C1 segment of cervical spinal cord (tissue), 14 donors: Measurements from ENCODE around the gene CIPC.
A peak's percentile ranks its signal among the peaks of the same experiment; 100 is the strongest.

Experiments
- DNase-seq, 14 donors: peaks; one replicate each; lab custom pipeline; 2025; lab: John Stamatoyannopoulos, UW

CIPC gene

DNA sequence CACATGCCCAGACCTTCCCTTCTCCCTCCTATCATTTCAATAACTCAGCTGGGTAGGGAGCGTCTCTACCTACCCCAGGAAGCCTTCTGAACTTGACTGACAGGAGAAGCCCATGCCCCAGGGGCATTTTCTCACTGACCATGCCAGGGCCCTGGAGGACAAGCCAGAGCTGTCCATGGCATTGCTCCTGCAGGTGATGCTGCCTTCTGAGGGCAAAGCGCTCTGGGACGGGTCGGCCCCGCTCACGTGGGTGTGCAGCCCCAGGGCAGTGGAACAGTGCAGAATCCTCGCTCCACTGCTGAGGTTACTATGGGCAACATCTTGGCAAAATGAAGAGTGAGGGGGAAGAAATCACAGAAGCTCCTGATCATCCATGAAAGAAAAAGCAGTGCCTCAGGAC is 28.5 kb upstream of the CIPC start:
- peak in 1 of 14 donors; percentile 21 for DNase-seq

DNA sequence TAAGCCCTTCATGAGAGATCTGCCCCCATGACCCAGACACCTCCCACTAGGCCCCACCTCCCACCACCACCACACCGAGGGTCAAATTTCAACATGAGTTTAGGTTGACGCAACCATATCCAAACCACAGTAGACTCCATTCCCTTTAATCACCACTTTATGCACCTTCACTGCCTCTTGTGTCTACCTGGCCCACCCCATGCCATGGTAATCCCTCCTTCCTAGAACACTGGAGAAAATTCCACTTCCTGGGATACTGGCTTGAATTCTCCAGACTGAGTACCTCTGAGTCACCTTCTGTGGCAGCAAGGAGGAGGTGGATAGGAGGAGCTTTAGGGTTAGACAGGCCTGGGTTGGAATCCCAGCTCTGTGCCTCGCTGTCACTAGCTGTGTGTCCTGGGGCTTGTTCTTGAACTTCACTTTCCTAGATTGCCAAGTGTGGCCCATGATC is 26.1 kb upstream of the CIPC start:
- no peak for DNase-seq

DNA sequence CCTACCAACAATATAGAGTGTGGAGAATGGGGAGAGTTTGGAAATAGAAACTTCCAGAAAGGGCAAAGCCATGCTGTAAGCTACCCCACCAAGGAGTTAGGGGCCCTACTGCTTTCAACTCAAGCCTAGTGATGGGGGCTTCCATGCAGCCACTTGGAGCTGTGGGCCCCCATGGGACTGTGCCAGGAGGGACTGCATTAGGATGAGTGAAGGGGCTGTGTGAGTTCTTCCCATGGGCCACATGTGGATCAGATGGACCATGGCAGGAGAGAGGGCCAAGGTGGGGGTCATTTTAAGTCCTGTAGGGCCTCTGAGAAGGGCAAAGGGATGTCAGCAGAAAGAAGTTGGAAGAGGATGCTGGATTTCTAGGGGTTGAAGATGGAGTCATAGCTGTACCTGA is 23.1 kb upstream of the CIPC start:
- no peak for DNase-seq

DNA sequence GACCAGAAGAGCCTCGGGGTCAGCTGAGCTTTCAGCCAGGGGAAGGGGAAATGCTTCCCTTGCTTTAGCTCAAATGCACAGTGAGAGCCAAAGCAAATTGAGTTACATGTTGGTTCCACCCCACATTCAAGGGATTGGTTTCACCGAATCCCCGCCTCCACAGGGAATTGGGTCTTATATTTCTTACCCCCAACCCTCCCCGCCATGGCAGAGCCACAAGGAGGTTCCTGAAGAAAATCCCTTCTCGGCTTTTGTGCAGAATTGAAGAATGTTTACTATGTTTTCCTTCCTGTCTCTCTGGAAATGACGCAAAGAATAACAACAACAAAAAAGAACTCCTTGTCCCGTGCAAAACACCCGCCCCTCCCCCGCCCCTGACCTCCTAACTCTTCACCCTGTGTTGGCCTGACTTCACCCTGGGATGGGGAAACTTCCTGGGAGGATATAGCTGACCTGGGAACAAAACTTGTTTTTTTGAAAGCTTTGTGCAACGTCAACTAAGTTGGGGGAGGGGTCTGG is 21.9 kb upstream of the CIPC start:
- no peak for DNase-seq

DNA sequence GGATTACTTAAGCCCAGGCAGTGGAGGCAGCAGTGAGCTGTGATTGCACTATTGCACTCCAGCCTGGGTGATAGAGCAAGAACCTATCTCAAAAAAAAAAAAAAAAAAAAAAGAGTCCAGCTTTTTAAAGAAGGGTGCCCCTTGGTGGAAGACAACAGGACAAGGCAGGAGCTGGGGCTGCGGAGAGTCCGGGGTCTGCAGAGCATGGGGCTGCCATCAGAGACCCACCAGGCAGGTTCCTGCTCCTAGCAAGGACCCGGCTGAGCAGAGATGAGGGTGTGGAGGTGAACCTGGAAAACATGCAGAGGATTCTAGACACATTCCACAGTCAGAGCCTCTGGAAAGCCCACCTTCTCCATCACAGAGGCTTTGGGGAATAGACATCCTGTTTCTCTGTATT is 21.0 kb upstream of the CIPC start:
- no peak for DNase-seq

DNA sequence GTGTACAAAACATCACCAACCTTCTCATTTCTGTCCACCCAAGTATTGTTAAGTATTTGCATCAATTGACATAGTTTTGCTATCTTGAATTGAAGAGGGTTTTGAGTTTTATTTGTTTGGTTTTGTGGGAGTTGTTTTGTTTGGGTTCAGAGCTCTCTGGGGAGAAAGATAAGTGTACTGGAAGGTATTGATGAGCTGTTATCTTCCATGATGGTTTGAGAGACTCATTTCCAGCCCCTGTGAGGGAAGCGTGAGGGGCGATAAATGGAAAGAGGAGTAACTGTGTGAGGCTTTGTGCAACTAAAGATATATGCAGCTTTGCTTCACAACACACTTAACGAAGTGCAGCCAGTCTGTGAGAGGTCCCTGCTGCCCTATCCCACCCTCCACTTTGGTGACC is 15.7 kb upstream of the CIPC start:
- DNase-seq, result no peak

DNA sequence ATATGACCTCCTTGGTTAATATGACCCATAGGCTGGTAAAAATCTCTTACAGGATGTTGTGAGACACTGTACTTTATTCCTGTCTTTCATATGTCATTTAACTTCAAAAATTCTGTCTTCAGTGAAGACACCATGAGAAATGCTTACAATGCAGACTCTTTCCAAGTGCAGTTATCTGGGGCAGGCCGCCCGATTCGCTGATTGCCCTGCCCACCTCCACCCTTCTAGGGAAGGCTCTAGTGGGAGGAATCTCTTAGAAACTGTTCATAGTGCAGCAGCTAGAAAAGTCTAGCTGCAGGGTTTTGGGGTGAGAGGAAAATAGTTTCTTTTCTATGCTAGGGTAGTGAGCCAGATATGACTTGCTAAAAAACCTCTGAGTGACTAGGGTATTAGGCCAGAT is 15.0 kb upstream of the CIPC start:
- no peak for DNase-seq

DNA sequence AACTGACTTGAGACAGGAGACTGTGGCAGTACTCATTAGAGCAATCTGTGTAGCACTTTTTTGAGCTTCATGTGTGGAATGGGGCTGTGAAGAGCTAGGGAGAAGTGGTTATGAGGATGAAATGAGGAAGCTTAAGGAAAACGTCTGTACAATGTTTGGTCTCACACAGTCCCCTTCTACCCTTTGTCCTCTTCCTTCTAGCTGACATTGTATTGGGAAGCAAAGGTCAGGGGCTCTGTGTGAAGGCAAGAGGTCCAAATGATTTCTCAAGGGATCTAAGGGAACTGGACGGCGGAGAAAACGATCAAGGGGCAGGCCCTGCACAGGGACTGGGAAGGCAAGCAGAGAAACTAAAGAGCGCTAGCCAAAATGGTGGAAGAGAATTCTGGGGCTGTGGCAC is 13.1 kb upstream of the CIPC start:
- DNase-seq, result no peak

DNA sequence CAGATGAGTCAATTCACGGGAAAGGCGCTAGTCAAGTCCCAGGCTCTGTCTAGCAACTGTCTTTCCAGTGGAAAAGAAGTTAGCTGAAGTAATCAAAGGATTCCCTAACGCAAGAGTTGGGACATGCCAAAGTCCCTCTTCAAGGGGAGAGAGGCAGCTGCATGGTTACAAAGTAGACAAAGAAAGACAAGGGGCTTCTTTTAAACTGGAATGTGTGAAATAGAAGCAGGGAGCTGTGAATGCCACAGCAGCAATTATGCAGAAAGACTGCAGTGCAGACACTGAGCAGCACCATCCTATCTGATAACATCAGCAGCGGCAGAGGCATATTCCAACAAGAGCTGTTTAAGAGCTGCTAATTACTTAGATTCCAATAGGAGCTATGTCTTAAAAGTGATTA is 12.5 kb upstream of the CIPC start:
- DNase-seq, result no peak

DNA sequence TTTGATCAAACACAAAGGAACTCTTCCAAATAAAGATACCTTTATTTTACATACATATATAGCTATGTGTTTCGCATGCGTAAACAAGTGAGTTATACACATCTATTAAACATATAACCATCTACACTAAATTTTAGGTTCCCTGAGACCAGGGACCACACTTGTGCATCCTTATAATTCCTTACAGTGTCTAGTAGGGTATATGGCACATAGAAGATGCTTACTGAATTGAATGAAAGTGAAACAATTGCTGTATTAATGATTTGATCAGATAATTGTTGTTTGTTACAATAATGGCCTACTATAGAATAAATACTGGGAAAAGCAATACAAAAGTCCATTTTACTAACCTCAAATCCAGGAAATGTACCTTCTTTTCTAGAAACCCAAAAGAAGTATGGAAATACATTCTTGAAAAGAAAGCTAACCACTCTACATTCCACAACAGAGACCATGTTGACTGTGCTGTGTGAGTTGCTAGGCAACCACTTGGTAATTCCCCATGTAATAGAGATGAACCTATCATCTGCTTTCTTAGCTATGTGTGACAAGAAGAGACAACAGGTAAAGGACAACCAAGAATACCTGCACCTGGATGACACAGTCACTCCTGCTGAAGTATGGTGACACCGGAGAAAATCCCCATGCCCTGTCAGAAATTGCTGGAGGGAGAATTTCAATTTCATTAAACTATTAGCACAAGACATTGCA is 11.9 kb upstream of the CIPC start:
- no peak for DNase-seq

DNA sequence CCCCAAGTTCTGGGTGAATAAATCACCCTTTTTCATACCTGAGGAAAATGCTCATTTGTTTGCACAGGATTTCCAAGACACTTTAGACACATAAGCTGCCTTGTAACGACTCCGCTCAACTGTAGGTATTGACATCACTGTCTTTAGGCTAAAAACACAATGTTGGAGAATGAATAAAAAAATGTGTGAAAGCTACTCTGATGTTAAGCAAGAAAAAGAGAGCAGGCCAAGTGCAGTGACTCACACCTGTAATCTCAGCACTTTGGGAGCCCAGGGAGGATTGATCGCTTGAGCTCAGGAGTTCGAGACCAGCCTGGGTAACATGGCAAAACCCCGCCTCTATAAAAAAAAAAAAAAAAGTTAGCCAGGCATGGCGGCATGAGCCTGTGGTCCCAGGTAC is 11.1 kb upstream of the CIPC start:
- DNase-seq, result no peak

DNA sequence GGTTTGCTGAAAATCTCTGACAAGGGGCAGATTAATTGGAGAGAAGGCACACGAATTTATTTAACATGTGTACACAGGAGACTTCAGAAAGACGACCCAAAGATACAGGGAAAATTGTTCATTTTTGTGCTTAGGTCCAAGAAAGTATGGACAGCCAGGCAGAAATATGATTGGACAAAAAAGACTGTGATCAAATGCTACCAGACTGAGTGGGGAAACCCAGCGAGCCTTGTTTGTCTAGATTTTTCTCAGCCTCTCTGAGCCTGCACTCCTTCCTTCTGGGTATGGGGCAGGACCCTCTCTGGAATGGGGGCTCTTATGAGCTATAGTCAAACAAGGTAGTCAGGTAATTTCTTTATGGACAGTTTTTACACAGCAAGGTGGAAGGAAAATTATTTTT is 10.4 kb upstream of the CIPC start:
- DNase-seq, result no peak

DNA sequence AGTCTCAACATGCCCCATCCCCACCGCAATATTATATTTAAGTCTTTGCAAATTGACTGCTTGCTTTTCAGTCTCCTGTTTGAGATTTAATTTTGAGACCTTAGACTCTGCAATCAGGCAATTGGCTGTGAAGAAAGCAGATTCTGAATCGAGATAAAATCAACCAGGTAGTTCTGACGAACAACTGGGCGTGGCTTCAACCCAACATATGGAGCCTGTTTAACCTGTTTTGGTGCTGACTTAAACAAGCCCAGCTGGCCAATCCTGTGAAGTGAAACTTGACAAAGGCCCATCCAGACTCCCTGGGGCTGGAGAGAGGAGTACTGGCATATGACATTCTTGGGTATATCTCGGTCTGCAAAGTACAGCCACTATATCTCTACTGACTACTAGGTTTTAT is 9.8 kb upstream of the CIPC start:
- DNase-seq, result no peak

DNA sequence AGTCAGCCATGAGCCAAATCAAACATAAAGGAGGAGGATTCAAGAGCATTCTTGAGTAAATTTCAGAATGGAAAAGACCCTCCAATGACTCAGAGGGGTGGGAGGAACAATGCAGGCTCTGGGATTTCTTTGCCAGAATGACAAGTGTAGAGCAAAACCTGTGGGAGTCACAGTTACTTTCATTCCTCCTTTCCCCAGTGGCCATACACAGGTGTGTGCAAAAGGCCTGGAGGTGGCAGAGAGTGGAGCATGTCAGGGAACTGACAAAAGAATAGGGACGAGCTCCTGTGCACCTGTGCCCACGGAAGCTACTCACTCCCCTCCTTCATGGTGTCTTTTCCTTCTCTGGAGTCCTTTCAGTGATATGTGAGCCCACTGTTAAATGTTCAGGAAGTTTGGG is 9.4 kb upstream of the CIPC start:
- DNase-seq, result no peak

DNA sequence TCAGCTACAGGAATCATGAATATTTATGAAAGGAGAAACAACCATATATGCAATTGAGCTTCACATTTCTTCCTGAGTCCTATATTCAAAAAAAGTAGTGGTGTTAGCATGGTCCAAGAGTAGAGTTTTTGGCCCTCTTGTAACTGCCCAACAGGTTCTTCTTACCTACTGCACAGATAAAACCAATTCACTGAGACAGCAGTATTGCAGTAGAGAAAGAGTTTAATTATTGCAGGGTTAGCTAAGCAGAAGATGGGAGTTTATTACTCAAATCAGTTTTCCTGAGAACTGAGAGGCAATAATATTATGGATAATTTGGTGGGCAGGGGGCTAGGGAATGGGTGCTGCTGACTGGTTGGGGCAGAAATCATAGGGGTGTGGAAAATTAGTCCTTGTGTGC is 6.5 kb upstream of the CIPC start:
- DNase-seq, result no peak

DNA sequence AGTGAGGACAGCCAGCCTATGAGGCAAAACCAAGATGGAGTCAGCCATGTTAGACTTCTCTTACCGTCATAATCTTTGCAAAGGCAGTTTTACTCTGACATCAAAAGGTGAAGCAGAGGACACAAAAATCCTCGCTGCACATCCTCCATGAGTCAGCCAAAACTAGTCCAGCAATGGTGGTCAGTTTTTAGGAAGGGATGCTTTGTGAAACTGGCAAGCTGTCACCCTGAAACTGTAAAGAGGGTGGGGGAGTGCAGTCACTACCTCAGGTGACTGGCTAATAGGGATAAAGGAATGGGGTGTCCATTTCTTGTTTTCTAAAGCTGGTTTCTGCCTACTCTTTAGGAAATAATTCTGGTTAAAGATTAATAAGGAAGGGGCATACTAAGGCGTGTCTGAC is 5.4 kb upstream of the CIPC start:
- no peak for DNase-seq

DNA sequence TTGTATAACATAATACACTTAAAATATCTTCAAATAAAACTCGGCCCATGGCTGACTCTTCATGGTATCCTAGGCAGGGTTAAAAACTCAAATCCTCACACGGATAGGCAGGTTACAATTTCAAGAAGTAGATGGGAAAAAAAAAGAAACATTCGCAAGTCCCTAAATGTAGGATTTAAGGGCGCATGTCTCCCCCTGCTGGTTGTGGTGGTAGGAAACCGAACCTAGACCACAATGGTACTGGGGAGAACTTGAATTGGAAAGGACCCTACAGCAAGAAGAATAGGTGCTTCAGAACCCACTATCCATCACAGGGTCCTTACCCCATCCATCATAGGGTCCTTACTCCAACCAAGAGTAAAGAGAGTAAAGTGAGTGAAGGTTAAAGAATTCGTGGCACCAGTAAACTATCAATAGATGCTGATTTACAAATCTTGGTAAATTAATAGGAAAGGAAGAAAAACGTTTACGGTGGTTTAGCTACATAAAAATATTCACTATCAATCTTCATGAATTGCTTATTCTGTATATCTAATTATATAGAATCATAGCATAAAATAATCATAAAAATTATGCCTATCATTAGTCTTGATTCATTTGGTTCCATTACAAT is 3.3 kb upstream of the CIPC start:
- peak in 8 of 14 donors; percentile 11 to 58 (median 42) for DNase-seq

DNA sequence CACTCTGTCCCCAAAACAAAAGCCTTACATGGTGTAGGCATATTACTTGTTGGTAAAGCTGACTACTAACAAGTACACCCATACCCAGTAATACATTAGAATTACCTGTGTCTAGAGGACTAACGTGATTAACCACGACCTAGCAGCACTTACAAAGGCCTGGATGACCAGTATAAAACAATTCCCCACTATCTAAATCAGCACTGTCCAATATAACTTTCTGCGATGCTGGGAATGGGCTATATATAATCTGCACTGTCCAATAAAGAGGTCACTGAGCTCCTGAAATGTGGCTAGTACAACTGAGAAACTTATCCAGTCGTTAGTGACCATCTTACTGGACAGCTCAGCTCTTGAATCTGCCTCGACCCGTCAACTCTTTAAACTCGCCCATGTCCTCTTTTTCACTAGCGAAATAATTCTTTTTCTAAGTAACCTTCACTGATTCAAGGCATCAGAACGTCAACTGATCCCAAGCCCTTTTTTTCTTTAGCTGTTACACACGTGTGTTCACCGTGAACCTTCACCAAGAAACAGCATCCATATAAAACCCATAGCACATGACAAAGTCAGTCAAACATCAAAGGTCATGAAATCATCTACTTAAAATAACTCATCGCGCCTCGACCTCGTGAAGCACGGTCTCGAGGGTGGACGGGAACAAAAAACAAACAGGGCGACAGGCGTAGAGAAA is 905 bp upstream of the CIPC start:
- peak in 1 of 14 donors; percentile 84 for DNase-seq

DNA sequence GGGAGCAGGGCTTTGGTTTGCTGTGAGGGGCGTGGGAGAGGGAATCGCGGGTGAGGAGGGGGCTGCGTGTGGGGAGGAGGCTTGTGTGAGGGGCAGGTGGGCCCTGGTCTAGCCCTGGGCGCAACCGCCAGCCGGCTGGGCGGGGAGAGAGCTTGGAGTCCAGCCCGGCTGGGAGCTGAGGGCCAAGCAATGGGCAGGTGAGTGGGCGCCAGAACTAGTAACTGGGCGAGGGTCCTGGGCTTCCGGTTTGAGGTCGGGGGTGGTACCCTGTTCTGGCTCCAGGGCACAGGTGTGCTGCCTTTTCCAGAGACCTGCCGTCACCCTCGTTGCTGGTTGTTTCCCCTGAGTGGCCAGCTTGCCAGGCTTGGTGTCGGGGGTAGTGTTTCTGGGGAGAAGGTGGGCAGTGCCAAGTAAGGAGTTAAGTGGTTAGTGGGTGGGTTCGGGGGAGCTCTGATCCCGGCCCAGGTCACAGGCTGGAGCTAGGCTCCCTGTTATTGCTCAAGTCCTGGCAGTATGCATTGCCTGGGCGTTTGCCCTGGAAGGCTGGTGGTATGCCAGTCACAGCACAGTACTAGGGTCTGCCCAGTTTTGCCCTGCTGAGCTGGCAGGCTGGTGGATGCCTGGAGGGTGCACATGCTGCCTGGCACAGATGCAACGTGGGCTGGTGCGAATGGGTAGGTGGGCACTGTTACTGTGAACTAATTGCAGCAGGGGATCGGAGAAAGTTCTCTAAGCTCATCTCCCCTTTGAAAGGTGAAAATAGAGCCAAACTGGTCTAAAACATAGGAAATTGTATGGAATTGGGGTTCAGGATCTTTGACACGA is 683 bp downstream of the CIPC start:
- peak in 13 of 14 donors; percentile 30 to 96 (median 78) for DNase-seq

DNA sequence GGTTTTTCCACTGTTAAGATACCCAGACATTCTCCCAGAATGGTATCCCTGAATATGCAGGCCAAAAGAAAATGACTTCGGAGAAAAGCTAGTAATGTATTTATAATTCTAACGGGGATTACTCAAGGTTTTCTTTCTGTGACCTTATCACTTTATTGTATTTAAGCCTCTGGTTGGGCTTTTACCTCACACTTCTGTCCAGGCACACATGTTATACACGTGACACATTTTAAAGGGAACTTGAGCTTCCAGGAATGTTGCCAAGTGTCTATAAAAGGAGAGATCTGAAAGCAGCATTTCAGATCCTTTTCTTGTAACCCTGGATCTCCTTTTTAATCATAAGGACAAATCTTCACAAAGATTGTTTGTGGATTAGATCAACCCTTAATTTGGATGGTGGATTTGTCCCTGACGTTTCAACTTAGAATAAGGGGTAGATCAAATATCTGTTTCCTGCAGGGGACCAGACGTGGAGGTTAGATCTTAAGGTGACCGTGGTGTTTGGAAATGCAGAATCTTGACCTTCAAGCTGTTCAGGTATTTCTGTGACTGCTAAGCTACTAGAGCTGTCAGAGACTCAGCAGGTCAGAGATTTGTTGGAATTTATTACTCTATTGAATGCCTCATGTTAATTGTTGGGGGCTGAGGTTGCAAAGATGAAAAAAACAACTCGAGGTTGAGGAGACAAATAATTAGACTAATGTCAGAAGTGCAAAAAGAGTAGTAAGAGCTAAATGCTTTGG is 1.5 kb downstream of the CIPC start:
- DNase-seq, result peak in 2 of 14 donors; percentile 19 to 75

DNA sequence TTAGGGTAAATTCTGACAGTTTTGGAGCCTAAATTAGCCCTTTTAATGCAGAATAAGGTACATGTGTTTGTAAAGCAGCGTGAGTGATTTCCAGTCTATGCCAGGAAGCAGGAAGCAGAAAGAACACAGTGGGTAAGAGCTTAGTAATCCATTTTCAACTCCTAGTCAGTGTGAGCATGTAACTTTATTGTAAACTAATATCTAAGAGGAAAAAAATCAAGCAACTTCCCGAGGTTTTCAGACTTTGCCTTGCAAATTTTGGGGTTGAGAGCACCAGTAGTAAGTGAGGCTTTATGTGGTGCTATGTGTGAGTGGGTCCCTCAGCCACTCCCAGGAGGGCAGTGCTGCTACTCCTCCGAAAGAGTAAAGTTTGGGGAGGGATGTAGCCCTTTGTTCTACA is 2.9 kb downstream of the CIPC start:
- DNase-seq, result peak in 1 of 14 donors; percentile 26
